DOHH2 (cell line): Measurements from ENCODE around the gene KRT82.

Source experiments
- H3F3A ChIP-seq: fragments of 200-600 bp; sonication (generic), shearing (Covaris generic); 2 replicates; pipeline ENCODE4 v1.6.0; 2016; ENCODE audit warnings: antibody characterized with exemption, mild to moderate bottlenecking; ENCODE audit not compliant: control insufficient read depth, insufficient read depth
- H3K27ac ChIP-seq: fragments of 200-600 bp; sonication (generic); 2 replicates; pipeline ENCODE4 v1.5.1; 2014; ENCODE audit warnings: low read depth, mild to moderate bottlenecking, low read length, moderate library complexity
- H3K27me3 ChIP-seq: fragments of 200-600 bp; sonication (generic); 2 replicates; pipeline ENCODE4 v1.6.1; 2014; ENCODE audit warnings: mild to moderate bottlenecking, low read length, mixed read lengths; ENCODE audit not compliant: control insufficient read depth
- H3K36me3 ChIP-seq: fragments of 200-600 bp; sonication (generic); 2 replicates; pipeline ENCODE4 v1.6.1; 2014; ENCODE audit warnings: mild to moderate bottlenecking, low read length, moderate library complexity, mixed read lengths; ENCODE audit not compliant: control insufficient read depth
- H3K4me1 ChIP-seq: fragments of 200-600 bp; sonication (generic); 2 replicates; pipeline ENCODE4 v1.6.1; 2014; ENCODE audit warnings: mild to moderate bottlenecking, low read length, mixed read lengths; ENCODE audit not compliant: control insufficient read depth
- H3K4me2 ChIP-seq: fragments of 200-600 bp; sonication (generic); 2 replicates; pipeline ENCODE4 v1.6.0; 2014; ENCODE audit warnings: mild to moderate bottlenecking, low read length, moderate library complexity
- H3K4me3 ChIP-seq: fragments of 200-600 bp; sonication (generic); 2 replicates; pipeline ENCODE4 v1.5.1; 2014; ENCODE audit warnings: mild to moderate bottlenecking, low read length, mixed read lengths
- H3K79me2 ChIP-seq: fragments of 200-600 bp; sonication (generic); 2 replicates; pipeline ENCODE4 v1.6.1; 2014; ENCODE audit warnings: mild to moderate bottlenecking, low read length, mixed read lengths; ENCODE audit not compliant: control insufficient read depth
- H3K9me2 ChIP-seq: fragments of 200-600 bp; sonication (generic); replicated peaks from 2 replicates; pipeline ENCODE4 v1.6.1; 2014; ENCODE audit warnings: mild to moderate bottlenecking, low read length, mixed read lengths; ENCODE audit not compliant: control insufficient read depth
- H3K9me3 ChIP-seq: fragments of 200-600 bp; sonication (generic); 2 replicates; pipeline ENCODE4 v1.6.1; 2014; ENCODE audit warnings: antibody characterized with exemption, low read length, mixed read lengths; ENCODE audit not compliant: control insufficient read depth, insufficient read depth
- H4K20me1 ChIP-seq: fragments of 200-600 bp; sonication (generic); 2 replicates; pipeline ENCODE4 v1.6.0; 2014; ENCODE audit warnings: low read depth, mild to moderate bottlenecking, antibody characterized with exemption, low read length, moderate library complexity; ENCODE audit not compliant: control insufficient read depth, insufficient read depth
- CTCF ChIP-seq: fragments of 200-600 bp; sonication (generic); IDR thresholded peaks from one replicate; pipeline ENCODE4 v1.5.1; 2014; ENCODE audit warnings: antibody characterized with exemption, mild to moderate bottlenecking, low read depth, low read length; ENCODE audit not compliant: poor library complexity, severe bottlenecking
- EZH2phosphoT487 ChIP-seq: fragments of 200-600 bp; sonication (generic); IDR thresholded peaks from 2 replicates; pipeline ENCODE4 v1.6.1; 2017; ENCODE audit warnings: borderline replicate concordance, mild to moderate bottlenecking, antibody characterized with exemption, low read length, moderate library complexity, mixed read lengths

KRT82 gene

GRCh38 chr12:52437508-52437907 lies 31.4 kb upstream of the KRT82 start:
- Histone ChIP-seq H3F3A (no peaks in the 10 kb centered on the region), H3K4me2 (no peak overlapping the region), H3K27ac (no peak overlapping the region)

GRCh38 chr12:52436828-52437474 lies 30.8 kb upstream of the KRT82 start:
- H4K20me1 ChIP-seq, result no peaks in the 10 kb centered on the region; the same call in 1 of the 2 replicates
- H3K36me3 ChIP-seq, result no peaks in the 10 kb centered on the region
- no peaks in the 10 kb centered on the region for H3K79me2 ChIP-seq
- H3K27me3 ChIP-seq, result no peaks in the 10 kb centered on the region
- H3K27ac ChIP-seq, result no peak overlapping the region
- TF ChIP-seq EZH2phosphoT487 (no peak), CTCF (no peak)
- no peaks in the 10 kb centered on the region for H3K9me2 ChIP-seq
- no peaks in the 10 kb centered on the region for H3K4me1 ChIP-seq
- no peak overlapping the region for H3K4me2 ChIP-seq
- H3K4me3 ChIP-seq, result no peak overlapping the region
- no peaks in the 10 kb centered on the region for H3F3A ChIP-seq
- no peaks in the 10 kb centered on the region for H3K9me3 ChIP-seq

More at GRCh38 chr12:52437508-52437907, 31.4 kb upstream of the KRT82 start:
- H4K20me1 ChIP-seq, result no peaks in the 10 kb centered on the region; the same call in 1 of the 2 replicates
- H3K79me2 ChIP-seq, result no peaks in the 10 kb centered on the region
- H3K9me3 ChIP-seq, result no peaks in the 10 kb centered on the region
- no peaks in the 10 kb centered on the region for H3K36me3 ChIP-seq
- H3K27me3 ChIP-seq, result no peaks in the 10 kb centered on the region
- TF ChIP-seq CTCF (no peak), EZH2phosphoT487 (no peak)
- H3K4me1 ChIP-seq, result no peaks in the 10 kb centered on the region
- no peak overlapping the region for H3K4me3 ChIP-seq
- no peaks in the 10 kb centered on the region for H3K9me2 ChIP-seq

- Histone ChIP-seq H3K4me3 (no peak overlapping the region), H3K27me3 (no peaks in the 10 kb centered on the region), H3K4me2 (no peak overlapping the region), H3K79me2 (no peaks in the 10 kb centered on the region), H3F3A (no peaks in the 10 kb centered on the region), H3K9me2 (no peaks in the 10 kb centered on the region), H3K27ac (no peak overlapping the region), H3K9me3 (no peaks in the 10 kb centered on the region), H3K36me3 (no peaks in the 10 kb centered on the region), H4K20me1 (no peaks in the 10 kb centered on the region; the same call in 1 of the 2 replicates), H3K4me1 (no peaks in the 10 kb centered on the region)
- TF ChIP-seq CTCF (no peak), EZH2phosphoT487 (no peak)
These were observed 30.1 kb upstream of the KRT82 start for GRCh38 chr12:52436000-52436827.
